ENCODE results near the gene TPX2.

The TPX2 gene

GRCh38 chr20:31781945-31782344, 42.9 kb downstream of the TPX2 start:
- no peak for DNase-seq (ENCODE audit: low read depth)
- TF ChIP-seq MYC (IDR thresholded peaks at IDR 0.05; ENCODE audit: low read depth, low read length) (no peak), MAX (IDR thresholded peaks at IDR 0.05; ENCODE audit: low read depth, low read length) (no peak), POLR2A (IDR thresholded peaks at IDR 0.05; ENCODE audit: extremely low read depth, insufficient read length) (no peak), CTCF (IDR thresholded peaks at IDR 0.05; ENCODE audit: low read depth, low read length) (no peak)
- no peak overlapping the region for H3K4me3 ChIP-seq (ENCODE audit: low read depth, low read length)

- DNase-seq (ENCODE audit: low read depth), result no peak
- H3K4me3 ChIP-seq (ENCODE audit: low read depth, low read length), result no peak overlapping the region
- no peak for TF ChIP-seq CTCF (IDR thresholded peaks at IDR 0.05; ENCODE audit: low read depth, low read length)
- TF ChIP-seq POLR2A (IDR thresholded peaks at IDR 0.05; ENCODE audit: extremely low read depth, insufficient read length), result no peak
- TF ChIP-seq MYC (IDR thresholded peaks at IDR 0.05; ENCODE audit: low read depth, low read length), result no peak
- no peak for TF ChIP-seq MAX (IDR thresholded peaks at IDR 0.05; ENCODE audit: low read depth, low read length)
These were observed 45.4 kb downstream of the TPX2 start for GRCh38 chr20:31784354-31785044.

DNA sequence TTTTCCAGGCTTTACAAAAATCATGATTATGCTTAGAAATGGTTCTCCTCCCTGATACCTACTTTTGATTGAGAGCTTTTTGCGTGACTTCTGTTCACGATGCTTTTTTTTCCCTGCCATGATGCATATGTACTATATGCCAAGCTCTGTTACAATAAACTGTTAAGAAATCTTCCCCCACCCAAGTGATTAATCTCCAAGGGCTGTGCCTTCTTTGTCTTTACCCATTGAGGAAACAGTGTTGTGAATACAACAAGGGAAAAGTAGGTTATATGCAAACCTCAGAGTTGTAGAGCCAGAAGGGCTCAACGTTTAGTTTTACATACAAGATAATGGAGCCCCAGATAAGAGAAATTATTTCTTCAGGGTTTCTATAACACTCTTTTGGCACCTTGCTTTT, 46.0 kb downstream of the TPX2 start:
- DNase-seq (ENCODE audit: low read depth), result no peak
- TF ChIP-seq POLR2A (IDR thresholded peaks at IDR 0.05; ENCODE audit: extremely low read depth, insufficient read length) (no peak), MYC (IDR thresholded peaks at IDR 0.05; ENCODE audit: low read depth, low read length) (no peak), MAX (IDR thresholded peaks at IDR 0.05; ENCODE audit: low read depth, low read length) (no peak), CTCF (IDR thresholded peaks at IDR 0.05; ENCODE audit: low read depth, low read length) (no peak)
- no peak overlapping the region for H3K4me3 ChIP-seq (ENCODE audit: low read depth, low read length)

GRCh38 chr20:31788578-31788977, 49.5 kb downstream of the TPX2 start:
- no peak overlapping the region for H3K4me3 ChIP-seq (ENCODE audit: low read depth, low read length)
- TF ChIP-seq MYC (IDR thresholded peaks at IDR 0.05; ENCODE audit: low read depth, low read length) (no peak), MAX (IDR thresholded peaks at IDR 0.05; ENCODE audit: low read depth, low read length) (no peak), POLR2A (IDR thresholded peaks at IDR 0.05; ENCODE audit: extremely low read depth, insufficient read length) (no peak), CTCF (IDR thresholded peaks at IDR 0.05; ENCODE audit: low read depth, low read length) (no peak)
- DNase-seq (ENCODE audit: low read depth), result peak; percentile 15

DNA sequence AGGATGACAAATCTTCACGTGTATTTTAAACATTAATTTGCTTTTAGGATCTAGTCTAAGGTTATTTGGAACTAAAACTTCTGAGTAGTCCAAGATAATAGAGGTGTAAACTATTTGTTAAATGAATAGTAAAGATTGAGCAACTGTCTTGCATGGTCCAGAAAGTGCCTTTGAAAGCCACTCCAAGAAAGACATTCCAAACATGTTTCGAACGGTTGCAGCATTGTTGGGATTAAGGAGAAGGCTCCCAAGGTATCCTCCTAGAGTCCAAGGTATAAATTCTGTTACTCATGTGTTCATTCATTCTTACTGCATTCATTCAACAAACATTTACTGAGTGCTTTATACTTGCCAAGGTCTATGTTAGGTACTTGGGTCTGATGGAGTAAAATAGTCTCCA, 51.3 kb downstream of the TPX2 start:
- no peak overlapping the region for H3K4me3 ChIP-seq (ENCODE audit: low read depth, low read length)
- TF ChIP-seq POLR2A (IDR thresholded peaks at IDR 0.05; ENCODE audit: extremely low read depth, insufficient read length), result no peak
- no peak for DNase-seq (ENCODE audit: low read depth)

DNA sequence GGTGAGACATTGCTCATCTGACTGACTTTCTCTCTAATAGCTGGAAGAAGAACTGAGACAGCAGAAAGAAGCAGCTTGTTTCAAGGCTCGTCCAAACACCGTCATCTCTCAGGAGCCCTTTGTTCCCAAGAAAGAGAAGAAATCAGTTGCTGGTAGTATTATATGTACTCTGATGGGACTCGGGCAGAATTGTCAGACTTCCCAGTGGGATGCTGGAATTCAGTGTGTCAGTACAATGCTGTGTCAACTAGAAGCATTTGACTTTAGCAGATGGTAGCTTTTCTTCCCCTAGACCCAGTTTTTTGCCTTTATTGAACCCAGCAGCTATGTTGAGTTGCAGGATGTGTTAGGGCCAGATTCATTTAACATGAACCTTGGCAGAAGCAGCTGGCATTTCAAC, 58.3 kb downstream of the TPX2 start:
- no peak for DNase-seq (ENCODE audit: low read depth)

More for the DNA sequence above, 58.3 kb downstream of the TPX2 start:
- H3K4me3 ChIP-seq (ENCODE audit: low read depth, low read length), result no peak overlapping the region
- TF ChIP-seq CTCF (IDR thresholded peaks at IDR 0.05; ENCODE audit: low read depth, low read length), result no peak
